ENCODE measurements around the gene SEPTIN12.

DNA sequence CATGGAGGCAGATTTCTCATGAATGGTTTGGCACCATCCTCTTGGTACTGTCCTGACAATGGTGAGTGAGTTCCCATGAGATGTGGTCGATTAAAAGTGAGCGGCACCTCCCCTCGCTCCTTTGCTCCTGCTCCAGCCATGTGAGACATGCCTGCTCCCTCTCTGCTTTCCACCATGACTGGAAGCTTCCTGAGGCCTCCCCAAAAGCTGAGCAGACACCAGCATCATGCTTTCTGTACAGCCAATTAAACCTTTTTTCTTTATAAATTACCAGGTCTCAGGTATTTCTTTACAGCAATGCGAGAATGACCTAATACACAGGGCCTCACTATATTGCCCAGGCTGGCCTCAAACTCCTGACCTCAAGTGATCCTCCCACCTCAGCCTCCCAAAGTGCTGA, 33.3 kb downstream of the SEPTIN12 start:
- TF ChIP-seq CTCF (conservative IDR thresholded peaks at IDR 0.05; ENCODE audit: low read length), result no peak
- no peak for TF ChIP-seq EZH2phosphoT487 (IDR thresholded peaks at IDR 0.05; ENCODE audit: borderline replicate concordance)
